HEK293 (cell line): ENCODE data around the gene ITGA11.

Experiments
- CTCF ChIA-PET: fragments of 350-600 bp; formaldehyde crosslinking; extraction: SDS; loops from one replicate; lab custom pipeline; 2021; ENCODE audit warnings: antibody characterized with exemption; lab: Yijun Ruan, JAX
- POLR2A ChIA-PET: fragments of 300-600 bp; formaldehyde crosslinking; extraction: SDS; loops from one replicate; lab custom pipeline; 2020; ENCODE audit warnings: antibody characterized with exemption, inconsistent platforms; lab: Yijun Ruan, JAX
- H3K27ac ChIP-seq: fragments of 200-500 bp; sonication (Bioruptor generic); 2 replicates; pipeline ENCODE4 v1.5.1; 2014; ENCODE audit warnings: low read depth, low read length, control low read depth, inconsistent platforms; ENCODE audit errors: extremely low read depth
- H3K36me3 ChIP-seq, 2 experiments: fragments of 200-500 bp in 1 of 2; sonication (Bioruptor generic) in 1 of 2; 1 replicate in 1 of 2; 2 replicates in 1 of 2; pipeline ENCODE4 v1.5.1; 2014 to 2017; ENCODE audit warnings: inconsistent platforms in 2 of 2, low read length in 2 of 2; ENCODE audit not compliant: control insufficient read depth in 2 of 2, insufficient read depth in 1 of 2
- H3K4me1 ChIP-seq: fragments of 200-500 bp; sonication (Bioruptor generic); 2 replicates; pipeline ENCODE4 v1.5.1; 2014; ENCODE audit warnings: mild to moderate bottlenecking, low read length, inconsistent platforms; ENCODE audit not compliant: control insufficient read depth, insufficient read depth
- H3K4me3 ChIP-seq: 2 replicates; pipeline ENCODE4 v1.5.1; 2011; ENCODE audit warnings: low read depth, mild to moderate bottlenecking, control low read depth, low read length, moderate library complexity
- H3K9me3 ChIP-seq: fragments of 200-500 bp; sonication (Bioruptor generic); 2 replicates; pipeline ENCODE4 v1.5.1; 2014; ENCODE audit warnings: low read depth, low read length, inconsistent platforms; ENCODE audit not compliant: control insufficient read depth, insufficient read depth
- GLIS1 ChIP-seq: fragments of 450-650 bp; formaldehyde crosslinking; IDR thresholded peaks from 2 replicates; pipeline ENCODE4 v1.5.1; 2016; ENCODE audit warnings: missing biosample characterization, missing genetic modification characterization
- KLF1 ChIP-seq: fragments of 450-650 bp; formaldehyde crosslinking; IDR thresholded peaks from 2 replicates; pipeline ENCODE4 v1.5.1; 2016; ENCODE audit warnings: missing biosample characterization, missing genetic modification characterization
- PRDM1 ChIP-seq: fragments of 450-650 bp; formaldehyde crosslinking; IDR thresholded peaks from 2 replicates; pipeline ENCODE4; 2016; ENCODE audit warnings: missing biosample characterization, missing genetic modification characterization
- ZBTB8A ChIP-seq: fragments of 450-650 bp; formaldehyde crosslinking; IDR thresholded peaks from 2 replicates; pipeline ENCODE4 v1.5.1; 2016; ENCODE audit warnings: missing biosample characterization, missing genetic modification characterization
- ZFP3 ChIP-seq: fragments of 450-650 bp; formaldehyde crosslinking; IDR thresholded peaks from 2 replicates; pipeline ENCODE4 v1.5.1; 2016; ENCODE audit warnings: low read depth, missing biosample characterization, missing genetic modification characterization
- ZNF114 ChIP-seq: fragments of 450-650 bp; formaldehyde crosslinking; IDR thresholded peaks from 2 replicates; pipeline ENCODE4 v1.5.0; 2017; ENCODE audit warnings: missing biosample characterization, missing genetic modification characterization
- ZNF133 ChIP-seq: fragments of 450-650 bp; formaldehyde crosslinking; IDR thresholded peaks from 2 replicates; pipeline ENCODE4 v1.5.1; 2016; ENCODE audit warnings: missing biosample characterization, missing genetic modification characterization
- ZNF157 ChIP-seq: fragments of 450-650 bp; formaldehyde crosslinking; IDR thresholded peaks from 2 replicates; pipeline ENCODE4 v1.5.1; 2016; ENCODE audit warnings: missing biosample characterization, missing genetic modification characterization
- ZNF16 ChIP-seq: fragments of 450-650 bp; formaldehyde crosslinking; IDR thresholded peaks from 2 replicates; pipeline ENCODE4 v1.5.1; 2016; ENCODE audit warnings: low read depth, missing biosample characterization, missing genetic modification characterization
- ZNF221 ChIP-seq: fragments of 450-650 bp; formaldehyde crosslinking; IDR thresholded peaks from 2 replicates; pipeline ENCODE4 v1.5.1; 2017; ENCODE audit warnings: missing biosample characterization, missing genetic modification characterization, borderline replicate concordance
- ZNF23 ChIP-seq: fragments of 450-650 bp; formaldehyde crosslinking; IDR thresholded peaks from 2 replicates; pipeline ENCODE4 v1.5.1; 2016; ENCODE audit warnings: missing biosample characterization, missing genetic modification characterization, borderline replicate concordance
- ZNF266 ChIP-seq: fragments of 450-650 bp; formaldehyde crosslinking; IDR thresholded peaks from 2 replicates; pipeline ENCODE4 v1.5.1; 2016; ENCODE audit warnings: missing biosample characterization, missing genetic modification characterization, low read depth
- ZNF292 ChIP-seq: fragments of 450-650 bp; formaldehyde crosslinking; IDR thresholded peaks from 2 replicates; pipeline ENCODE4 v1.5.1; 2016; ENCODE audit warnings: low read depth, missing biosample characterization, missing genetic modification characterization, borderline replicate concordance
- ZNF394 ChIP-seq: fragments of 450-650 bp; formaldehyde crosslinking; IDR thresholded peaks from 2 replicates; pipeline ENCODE4 v1.5.1; 2016; ENCODE audit warnings: missing biosample characterization, missing genetic modification characterization, mild to moderate bottlenecking, moderate library complexity, borderline replicate concordance
- ZNF510 ChIP-seq: fragments of 450-650 bp; formaldehyde crosslinking; IDR thresholded peaks from 2 replicates; pipeline ENCODE4 v1.5.1; 2018; ENCODE audit warnings: mild to moderate bottlenecking, missing genetic modification characterization, missing biosample characterization; ENCODE audit not compliant: insufficient replicate concordance
- ZNF521 ChIP-seq: fragments of 450-650 bp; formaldehyde crosslinking; IDR thresholded peaks from 2 replicates; pipeline ENCODE4 v1.5.1; 2017; ENCODE audit warnings: missing biosample characterization, mild to moderate bottlenecking, missing genetic modification characterization
- ZNF548 ChIP-seq: fragments of 450-650 bp; formaldehyde crosslinking; IDR thresholded peaks from 2 replicates; pipeline ENCODE4 v1.5.1; 2016; ENCODE audit warnings: missing biosample characterization, missing genetic modification characterization
- ZNF76 ChIP-seq: fragments of 450-650 bp; formaldehyde crosslinking; IDR thresholded peaks from 2 replicates; pipeline ENCODE4; 2016; ENCODE audit warnings: low read depth, missing biosample characterization, missing genetic modification characterization, borderline replicate concordance
- ZNF768 ChIP-seq: fragments of 450-650 bp; formaldehyde crosslinking; IDR thresholded peaks from 2 replicates; pipeline ENCODE4 v1.5.1; 2018; ENCODE audit warnings: missing biosample characterization, mild to moderate bottlenecking, missing genetic modification characterization
- ZNF777 ChIP-seq: fragments of 450-650 bp; formaldehyde crosslinking; IDR thresholded peaks from 2 replicates; pipeline ENCODE4 v1.5.1; 2017; ENCODE audit warnings: missing biosample characterization, missing genetic modification characterization, borderline replicate concordance
- TF ChIP-seq, protein P1 (sequence below): fragments of 450-650 bp; IDR thresholded peaks from 2 replicates; pipeline ENCODE4 v1.5.1; 2018; ENCODE audit warnings: missing biosample characterization, mild to moderate bottlenecking, missing genetic modification characterization
- TF ChIP-seq, protein P2 (sequence below): fragments of 450-650 bp; formaldehyde crosslinking; IDR thresholded peaks from 2 replicates; pipeline ENCODE4 v1.5.1; 2016; ENCODE audit warnings: missing biosample characterization, missing genetic modification characterization, borderline replicate concordance
- TF ChIP-seq, protein P3 (sequence below): fragments of 450-650 bp; formaldehyde crosslinking; IDR thresholded peaks from 2 replicates; pipeline ENCODE4 v1.5.1; 2016; ENCODE audit warnings: missing biosample characterization, missing genetic modification characterization
- TF ChIP-seq, protein P4 (sequence below): fragments of 450-650 bp; formaldehyde crosslinking; IDR thresholded peaks from 2 replicates; pipeline ENCODE4 v1.5.1; 2016; ENCODE audit warnings: missing biosample characterization, missing genetic modification characterization, low read depth

The ITGA11 gene

DNA sequence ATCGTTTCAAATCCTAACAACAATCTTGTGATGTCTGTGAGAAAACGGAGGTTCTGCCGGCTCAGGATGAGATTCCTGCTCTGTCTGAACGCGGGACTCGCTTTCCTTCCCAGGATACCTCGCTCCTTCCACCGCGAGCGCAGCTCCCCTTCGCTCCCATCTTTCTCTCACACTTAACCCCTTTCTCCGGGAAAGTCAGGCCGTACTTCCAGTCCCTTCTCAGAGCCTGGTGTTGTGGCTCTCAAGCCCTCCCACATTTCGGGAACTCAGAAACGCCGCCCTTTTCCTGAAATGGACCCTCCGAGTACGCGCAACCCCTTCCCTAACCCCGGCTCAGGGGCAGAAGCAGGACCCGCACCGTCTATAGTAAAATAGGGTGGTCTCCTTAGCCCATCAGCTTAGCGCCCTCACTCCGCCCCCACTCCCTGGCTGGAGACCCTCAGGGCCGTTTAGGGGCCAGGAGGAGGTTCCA lies 154.8 kb downstream of the ITGA11 start:
- Histone ChIP-seq H3K4me3 (peak overlapping the region; percentile 95), H3K27ac (peak overlapping the region; percentile 97), H3K9me3 (no peaks in the 10 kb centered on the region), H3K36me3 (peaks cover 0 to 9% of the 10 kb centered on the region in 2 experiments; a peak in 1 of 3 replicates), H3K4me1 (peaks cover 14% of the 10 kb centered on the region)
- CTCF ChIA-PET = interaction anchor here (0.7 to 3.8 kb wide), 4 partner anchors 13 to 501 kb away, joined by 3 to 19 read pairs (median 6); no protein-coding TSS in a partner anchor
- TF ChIP-seq ZNF266 (tag by site-specific recombination) = no peak
- peak; percentile 97; the same call in 1 of the 2 replicates for TF ChIP-seq ZNF777 (tag by site-specific recombination)
- no peak for TF ChIP-seq GLIS1 (tag by site-specific recombination)
- TF ChIP-seq PRDM1 (tag by site-specific recombination) = peak; percentile 88
- no peak for TF ChIP-seq ZNF23
- TF ChIP-seq, protein P1, sequence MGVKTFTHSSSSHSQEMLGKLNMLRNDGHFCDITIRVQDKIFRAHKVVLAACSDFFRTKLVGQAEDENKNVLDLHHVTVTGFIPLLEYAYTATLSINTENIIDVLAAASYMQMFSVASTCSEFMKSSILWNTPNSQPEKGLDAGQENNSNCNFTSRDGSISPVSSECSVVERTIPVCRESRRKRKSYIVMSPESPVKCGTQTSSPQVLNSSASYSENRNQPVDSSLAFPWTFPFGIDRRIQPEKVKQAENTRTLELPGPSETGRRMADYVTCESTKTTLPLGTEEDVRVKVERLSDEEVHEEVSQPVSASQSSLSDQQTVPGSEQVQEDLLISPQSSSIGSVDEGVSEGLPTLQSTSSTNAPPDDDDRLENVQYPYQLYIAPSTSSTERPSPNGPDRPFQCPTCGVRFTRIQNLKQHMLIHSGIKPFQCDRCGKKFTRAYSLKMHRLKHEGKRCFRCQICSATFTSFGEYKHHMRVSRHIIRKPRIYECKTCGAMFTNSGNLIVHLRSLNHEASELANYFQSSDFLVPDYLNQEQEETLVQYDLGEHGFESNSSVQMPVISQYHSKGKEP (tag by site-specific recombination) = no peak
- no peak for TF ChIP-seq ZNF221
- TF ChIP-seq, protein P2, sequence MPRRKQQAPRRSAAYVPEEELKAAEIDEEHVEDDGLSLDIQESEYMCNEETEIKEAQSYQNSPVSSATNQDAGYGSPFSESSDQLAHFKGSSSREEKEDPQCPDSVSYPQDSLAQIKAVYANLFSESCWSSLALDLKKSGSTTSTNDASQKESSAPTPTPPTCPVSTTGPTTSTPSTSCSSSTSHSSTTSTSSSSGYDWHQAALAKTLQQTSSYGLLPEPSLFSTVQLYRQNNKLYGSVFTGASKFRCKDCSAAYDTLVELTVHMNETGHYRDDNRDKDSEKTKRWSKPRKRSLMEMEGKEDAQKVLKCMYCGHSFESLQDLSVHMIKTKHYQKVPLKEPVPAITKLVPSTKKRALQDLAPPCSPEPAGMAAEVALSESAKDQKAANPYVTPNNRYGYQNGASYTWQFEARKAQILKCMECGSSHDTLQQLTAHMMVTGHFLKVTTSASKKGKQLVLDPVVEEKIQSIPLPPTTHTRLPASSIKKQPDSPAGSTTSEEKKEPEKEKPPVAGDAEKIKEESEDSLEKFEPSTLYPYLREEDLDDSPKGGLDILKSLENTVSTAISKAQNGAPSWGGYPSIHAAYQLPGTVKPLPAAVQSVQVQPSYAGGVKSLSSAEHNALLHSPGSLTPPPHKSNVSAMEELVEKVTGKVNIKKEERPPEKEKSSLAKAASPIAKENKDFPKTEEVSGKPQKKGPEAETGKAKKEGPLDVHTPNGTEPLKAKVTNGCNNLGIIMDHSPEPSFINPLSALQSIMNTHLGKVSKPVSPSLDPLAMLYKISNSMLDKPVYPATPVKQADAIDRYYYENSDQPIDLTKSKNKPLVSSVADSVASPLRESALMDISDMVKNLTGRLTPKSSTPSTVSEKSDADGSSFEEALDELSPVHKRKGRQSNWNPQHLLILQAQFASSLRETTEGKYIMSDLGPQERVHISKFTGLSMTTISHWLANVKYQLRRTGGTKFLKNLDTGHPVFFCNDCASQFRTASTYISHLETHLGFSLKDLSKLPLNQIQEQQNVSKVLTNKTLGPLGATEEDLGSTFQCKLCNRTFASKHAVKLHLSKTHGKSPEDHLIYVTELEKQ (tag by site-specific recombination) = no peak
- TF ChIP-seq ZNF133 (tag by site-specific recombination) = 0 out of 2 replicates have a peak, but pooled peaks have one; percentile 7
- no peak for TF ChIP-seq ZBTB8A (tag by site-specific recombination)
- no peak for TF ChIP-seq ZNF16
- TF ChIP-seq ZNF114 (tag by site-specific recombination) = no peak
- POLR2A ChIA-PET = interaction anchor here (0.6 to 1.5 kb wide), 18 partner anchors 8 to 1735 kb away, joined by 3 to 14 read pairs (median 4); partner anchors contain the start of genes CLN6 and PIAS1

DNA sequence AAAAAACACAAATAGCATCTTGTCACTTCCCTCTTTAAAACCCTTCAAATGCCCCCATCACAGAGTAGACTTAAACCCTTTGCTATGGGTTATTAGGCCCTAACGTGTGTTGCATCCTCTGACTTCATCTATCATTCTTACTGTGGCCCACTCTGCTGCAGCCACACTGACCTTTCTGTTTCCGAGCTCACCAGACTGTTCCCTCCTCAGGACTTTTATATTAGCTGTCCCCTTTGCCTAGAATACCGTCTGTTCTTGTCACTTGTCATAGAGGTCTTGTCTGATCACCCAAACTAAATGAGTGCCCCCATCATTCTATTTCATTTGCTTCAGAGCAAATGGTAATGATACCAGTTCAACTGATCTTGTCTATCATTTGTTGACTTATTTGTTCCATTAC lies 155.3 kb downstream of the ITGA11 start:
- ChIA-PET CTCF (interaction anchor here (1.5 to 3.8 kb wide), 3 partner anchors 12 to 30 kb away, joined by 5 to 19 read pairs (median 7); no protein-coding TSS in a partner anchor), POLR2A (interaction anchor here (0.7 to 1.5 kb wide), 4 partner anchors 24 to 1735 kb away, joined by 3 to 12 read pairs (median 4); partner anchors contain the start of gene CLN6)
- Histone ChIP-seq H3K4me3 (peak overlapping the region; percentile 95), H3K27ac (peak overlapping the region; percentile 97), H3K9me3 (no peaks in the 10 kb centered on the region), H3K4me1 (peaks cover 12% of the 10 kb centered on the region), H3K36me3 (peaks cover 0 to 9% of the 10 kb centered on the region in 2 experiments; a peak in 1 of 3 replicates)
- TF ChIP-seq ZNF548 (tag by site-specific recombination) = no peak
- no peak for TF ChIP-seq ZNF768 (tag by site-specific recombination)
- no peak for TF ChIP-seq ZFP3 (tag by site-specific recombination)
- TF ChIP-seq ZNF292 (tag by site-specific recombination) = no peak
- no peak for TF ChIP-seq ZNF16
- TF ChIP-seq, protein P3, sequence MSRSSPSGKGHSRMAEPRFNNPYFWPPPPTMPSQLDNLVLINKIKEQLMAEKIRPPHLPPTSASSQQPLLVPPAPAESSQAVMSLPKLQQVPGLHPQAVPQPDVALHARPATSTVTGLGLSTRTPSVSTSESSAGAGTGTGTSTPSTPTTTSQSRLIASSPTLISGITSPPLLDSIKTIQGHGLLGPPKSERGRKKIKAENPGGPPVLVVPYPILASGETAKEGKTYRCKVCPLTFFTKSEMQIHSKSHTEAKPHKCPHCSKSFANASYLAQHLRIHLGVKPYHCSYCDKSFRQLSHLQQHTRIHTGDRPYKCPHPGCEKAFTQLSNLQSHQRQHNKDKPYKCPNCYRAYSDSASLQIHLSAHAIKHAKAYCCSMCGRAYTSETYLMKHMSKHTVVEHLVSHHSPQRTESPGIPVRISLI (tag by site-specific recombination) = no peak
- TF ChIP-seq ZNF777 (tag by site-specific recombination) = no peak
- TF ChIP-seq, protein P4, sequence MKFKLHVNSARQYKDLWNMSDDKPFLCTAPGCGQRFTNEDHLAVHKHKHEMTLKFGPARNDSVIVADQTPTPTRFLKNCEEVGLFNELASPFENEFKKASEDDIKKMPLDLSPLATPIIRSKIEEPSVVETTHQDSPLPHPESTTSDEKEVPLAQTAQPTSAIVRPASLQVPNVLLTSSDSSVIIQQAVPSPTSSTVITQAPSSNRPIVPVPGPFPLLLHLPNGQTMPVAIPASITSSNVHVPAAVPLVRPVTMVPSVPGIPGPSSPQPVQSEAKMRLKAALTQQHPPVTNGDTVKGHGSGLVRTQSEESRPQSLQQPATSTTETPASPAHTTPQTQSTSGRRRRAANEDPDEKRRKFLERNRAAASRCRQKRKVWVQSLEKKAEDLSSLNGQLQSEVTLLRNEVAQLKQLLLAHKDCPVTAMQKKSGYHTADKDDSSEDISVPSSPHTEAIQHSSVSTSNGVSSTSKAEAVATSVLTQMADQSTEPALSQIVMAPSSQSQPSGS (tag by site-specific recombination) = no peak
- TF ChIP-seq KLF1 (tag by site-specific recombination) = no peak
- TF ChIP-seq ZNF394 = no peak
- no peak for TF ChIP-seq ZNF521
- TF ChIP-seq ZNF510 (tag by site-specific recombination) = no peak
- no peak for TF ChIP-seq ZNF76 (tag by site-specific recombination)
- no peak for TF ChIP-seq ZNF221
- TF ChIP-seq, protein P1 (tag by site-specific recombination) = no peak
- TF ChIP-seq ZNF157 (tag by site-specific recombination) = no peak
